Activated CD4-positive, alpha-beta memory T cell treated with anti-CD3 and anti-CD28 coated beads for 36 hours (primary cell): Measurements from ENCODE around the gene PUDP. TPM values are rescaled to one million over a fixed set of nuclear protein-coding genes. Genes with fewer than 3 reads are reported as not detected.

Source experiments
- CTCF ChIA-PET: fragments of 350-600 bp; sonication (Branson Sonifier 250); formaldehyde crosslinking; loops from one replicate; lab custom pipeline; 2021; ENCODE audit warnings: antibody characterized with exemption, inconsistent platforms; lab: Charles Lee
- POLR2A ChIA-PET: fragments of 350-600 bp; sonication (Branson Sonifier 250); formaldehyde crosslinking; loops from one replicate; lab custom pipeline; 2021; ENCODE audit warnings: antibody characterized with exemption; lab: Charles Lee
- DNase-seq: peaks from one replicate; pipeline ENCODE4 v3.0.0-alpha.2; 2020
- H3K27ac Mint-ChIP-seq: one replicate; pipeline ENCODE4 v1.8.0; 2021; ENCODE audit warnings: mixed read lengths
- H3K27me3 Mint-ChIP-seq: one replicate; pipeline ENCODE4 v1.8.0; 2021; ENCODE audit warnings: mixed read lengths
- H3K36me3 Mint-ChIP-seq: one replicate; pipeline ENCODE4 v1.8.0; 2021; ENCODE audit warnings: mixed read lengths
- H3K4me1 Mint-ChIP-seq: one replicate; pipeline ENCODE4 v1.8.0; 2021; ENCODE audit warnings: low read depth, mixed read lengths
- H3K4me3 Mint-ChIP-seq: one replicate; pipeline ENCODE4 v1.8.0; 2021; ENCODE audit warnings: mild to moderate bottlenecking, mixed read lengths
- H3K9me3 Mint-ChIP-seq: one replicate; pipeline ENCODE4 v1.8.0; 2021; ENCODE audit warnings: mixed read lengths
- intact Hi-C: fragments of 100-400 bp; cut with micrococcal nuclease; formaldehyde crosslinking; loops from one replicate; pipeline ENCODE4 v1.15.1; 2023
- total RNA-seq, 2 experiments: library from RNA; stranded (reverse); gene quantifications; one replicate each; pipeline ENCODE4 v1.2.3, GENCODE V29; 2021

PUDP gene
- total RNA-seq, 2 experiments from 2014 or later, result 16.5 to 17.4 TPM

- intact Hi-C loops, result no loop called here
- Mint-ChIP-seq H3K36me3 (peaks cover 3% of the 10 kb centered on the region), H3K4me1 (peaks cover 12% of the 10 kb centered on the region), H3K27ac (no peak overlapping the region), H3K4me3 (no peak overlapping the region), H3K27me3 (no peaks in the 10 kb centered on the region), H3K9me3 (no peaks in the 10 kb centered on the region)
- ChIA-PET POLR2A (no interaction called here), CTCF (no interaction called here)
- no peak for DNase-seq
These were observed 27.7 kb downstream of the PUDP start for GRCh38 chrX:7119950-7120877.

DNA sequence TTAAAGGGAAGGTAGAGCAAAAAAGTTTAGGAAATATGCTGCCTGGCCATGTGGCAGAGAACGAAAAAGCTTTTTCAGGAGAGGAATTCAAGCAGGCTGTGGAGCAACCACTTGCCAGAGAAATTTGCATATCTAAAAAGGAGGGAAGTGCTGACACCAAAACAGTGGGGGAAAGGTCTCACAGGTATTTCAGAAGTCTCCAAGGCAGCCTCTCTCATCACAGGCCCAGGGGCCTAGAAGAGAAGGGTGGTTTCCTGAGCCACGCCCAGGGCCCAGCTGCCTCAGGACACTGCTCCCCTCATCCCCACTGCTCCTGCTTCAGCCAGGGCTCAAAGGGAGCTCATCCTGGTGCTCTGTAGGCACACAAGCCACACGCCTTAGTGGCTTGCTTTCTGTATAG lies 30.4 kb downstream of the PUDP start:
- Mint-ChIP-seq H3K36me3 (no peaks in the 10 kb centered on the region), H3K4me3 (no peak overlapping the region), H3K4me1 (peaks cover 11% of the 10 kb centered on the region), H3K9me3 (no peaks in the 10 kb centered on the region), H3K27ac (no peak overlapping the region), H3K27me3 (no peaks in the 10 kb centered on the region)
- no peak for DNase-seq
- CTCF ChIA-PET, result no interaction called here
- POLR2A ChIA-PET, result no interaction called here
- intact Hi-C loops, result no loop called here

DNA sequence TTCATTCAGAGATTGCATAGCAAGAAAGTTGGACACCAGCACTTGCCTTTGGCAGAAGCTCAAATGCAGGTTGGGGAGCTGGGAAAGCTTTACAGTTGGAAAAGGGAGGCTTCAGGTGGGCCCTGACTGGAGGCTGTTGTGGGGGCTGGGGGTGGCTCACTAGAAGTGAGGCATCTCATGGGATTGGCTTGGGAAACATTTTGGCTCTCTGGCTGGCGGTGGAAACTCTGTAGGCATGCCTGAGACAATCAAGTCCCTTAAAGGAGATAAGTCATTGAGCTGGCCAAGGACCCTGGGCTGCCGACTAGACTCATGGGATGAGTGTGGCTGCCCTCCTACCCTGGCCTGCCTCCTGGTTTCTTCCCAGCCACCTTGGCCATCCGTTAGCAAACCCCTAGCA lies 31.9 kb downstream of the PUDP start:
- POLR2A ChIA-PET, result no interaction called here
- Mint-ChIP-seq H3K9me3 (no peaks in the 10 kb centered on the region), H3K4me3 (no peak overlapping the region), H3K27me3 (no peaks in the 10 kb centered on the region), H3K4me1 (peaks cover 11% of the 10 kb centered on the region), H3K27ac (no peak overlapping the region), H3K36me3 (no peaks in the 10 kb centered on the region)
- intact Hi-C loops, result no loop called here
- no peak for DNase-seq
- CTCF ChIA-PET, result no interaction called here

DNA sequence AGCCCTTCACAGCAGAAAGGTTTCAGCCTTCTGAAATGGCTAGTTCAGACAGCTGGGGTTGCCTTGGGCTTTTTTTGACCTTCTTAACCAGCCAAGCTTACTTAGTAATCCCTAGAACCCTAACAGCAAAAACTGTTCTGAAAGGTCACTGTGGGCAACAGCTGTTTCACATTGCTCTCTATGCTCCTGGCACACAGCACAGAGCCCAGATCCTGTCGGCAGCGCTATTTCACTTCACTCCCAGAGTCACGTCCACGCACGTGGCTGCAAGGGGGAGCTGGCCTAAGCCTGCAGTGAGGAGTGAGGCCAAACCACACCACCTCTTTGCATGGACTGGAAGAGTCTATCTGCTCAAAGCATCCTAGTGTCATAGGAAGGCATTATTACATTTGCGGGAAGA lies 32.4 kb downstream of the PUDP start:
- peaks cover 14% of the 10 kb centered on the region for H3K4me1 Mint-ChIP-seq

GRCh38 chrX:7112071-7112470 lies 35.9 kb downstream of the PUDP start:
- Mint-ChIP-seq H3K9me3 (no peaks in the 10 kb centered on the region), H3K4me1 (peaks cover 12% of the 10 kb centered on the region), H3K36me3 (no peaks in the 10 kb centered on the region), H3K27ac (no peak overlapping the region), H3K27me3 (no peaks in the 10 kb centered on the region), H3K4me3 (no peak overlapping the region)
- intact Hi-C loops, result no loop called here
- CTCF ChIA-PET, result no interaction called here
- DNase-seq, result no peak
- POLR2A ChIA-PET, result no interaction called here

More for the DNA sequence above, 32.4 kb downstream of the PUDP start:
- intact Hi-C loops, result no loop called here
- no peak for DNase-seq
- CTCF ChIA-PET, result no interaction called here
- H3K27ac Mint-ChIP-seq, result no peak overlapping the region
- H3K9me3 Mint-ChIP-seq, result no peaks in the 10 kb centered on the region
- POLR2A ChIA-PET, result no interaction called here
- no peaks in the 10 kb centered on the region for H3K27me3 Mint-ChIP-seq
- no peak overlapping the region for H3K4me3 Mint-ChIP-seq
- no peaks in the 10 kb centered on the region for H3K36me3 Mint-ChIP-seq

DNA sequence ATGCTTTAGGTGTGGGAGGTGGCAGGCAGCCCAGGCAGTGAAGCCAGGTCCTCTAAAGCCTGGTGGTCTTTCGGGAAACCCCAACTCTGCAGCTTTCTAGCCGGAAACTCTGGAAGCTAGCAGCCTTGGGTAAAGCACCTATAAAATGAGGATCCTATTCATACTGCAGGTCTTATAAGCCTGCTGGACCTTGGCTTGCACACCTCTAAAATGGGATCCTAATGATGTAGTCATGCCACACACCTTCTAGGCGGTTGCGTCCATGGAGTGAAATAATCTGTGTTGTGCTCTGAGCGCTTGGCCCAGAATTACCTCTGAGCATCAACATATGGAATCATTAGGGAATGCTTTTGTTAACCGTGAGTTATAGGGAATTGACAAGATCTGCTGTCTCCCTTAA lies 36.4 kb downstream of the PUDP start:
- ChIA-PET POLR2A (interaction anchor here (0.6 kb wide), 1 partner anchor 1042 kb away, joined by 6 read pairs; no protein-coding TSS in a partner anchor), CTCF (no interaction called here)
- Mint-ChIP-seq H3K9me3 (no peaks in the 10 kb centered on the region), H3K36me3 (no peaks in the 10 kb centered on the region), H3K27me3 (no peaks in the 10 kb centered on the region), H3K4me1 (peaks cover 12% of the 10 kb centered on the region), H3K4me3 (no peak overlapping the region), H3K27ac (no peak overlapping the region)
- DNase-seq, result no peak
- intact Hi-C loops, result no loop called here

GRCh38 chrX:7110821-7111276 lies 37.1 kb downstream of the PUDP start:
- ChIA-PET CTCF (no interaction called here), POLR2A (interaction anchor here (0.6 kb wide), 1 partner anchor 1041 kb away, joined by 6 read pairs; no protein-coding TSS in a partner anchor)
- H3K4me3 Mint-ChIP-seq, result no peak overlapping the region
- intact Hi-C loops, result no loop called here
- no peak for DNase-seq
- H3K27me3 Mint-ChIP-seq, result no peaks in the 10 kb centered on the region
- no peak overlapping the region for H3K27ac Mint-ChIP-seq
- peaks cover 12% of the 10 kb centered on the region for H3K4me1 Mint-ChIP-seq
- H3K9me3 Mint-ChIP-seq, result no peaks in the 10 kb centered on the region
- no peaks in the 10 kb centered on the region for H3K36me3 Mint-ChIP-seq

DNA sequence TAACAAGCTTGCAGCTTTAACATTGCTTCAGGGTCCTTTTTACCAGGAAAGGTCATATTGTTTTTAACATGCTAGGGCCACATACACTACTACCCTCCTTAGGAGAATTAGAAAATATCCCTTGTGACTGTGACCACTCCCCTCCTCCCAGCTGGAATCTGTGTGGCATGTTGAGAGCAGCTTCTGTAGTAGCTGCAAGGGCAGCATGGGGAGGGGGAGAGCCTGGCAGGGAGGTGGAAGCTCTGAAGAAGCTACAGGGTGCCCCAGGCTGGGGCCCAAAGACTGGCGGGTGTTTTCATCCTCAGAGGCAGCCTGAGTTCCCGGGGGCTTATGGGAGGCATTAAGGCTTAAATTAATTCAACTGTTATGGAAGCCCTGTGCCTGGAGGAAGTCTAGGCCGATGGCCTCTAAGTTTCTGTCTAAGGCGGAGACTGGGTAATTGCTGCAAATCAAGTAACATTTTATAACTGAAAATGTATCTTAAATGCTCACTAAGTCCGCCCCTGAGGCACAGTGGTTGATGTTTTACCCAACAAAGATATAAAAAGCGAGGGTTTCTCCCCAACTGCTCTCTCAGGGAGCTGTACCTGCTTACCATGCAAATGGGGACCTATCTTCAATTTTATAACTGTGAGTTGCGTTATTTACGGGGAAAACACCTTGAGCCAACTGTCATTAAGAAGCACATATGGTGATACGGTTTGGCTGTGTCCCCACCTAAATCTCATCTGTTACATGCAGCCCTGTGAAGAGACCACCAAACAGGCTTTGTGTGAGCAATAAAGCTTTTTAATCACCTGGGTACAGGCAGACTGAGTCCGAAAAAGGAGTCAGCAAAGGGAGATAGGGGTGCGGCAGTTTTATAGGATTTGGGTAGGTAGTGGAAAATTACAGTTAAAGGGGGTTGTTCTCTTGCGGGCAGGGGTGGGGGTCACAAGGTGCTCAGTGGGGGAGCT lies 37.8 kb downstream of the PUDP start:
- H3K36me3 Mint-ChIP-seq, result peaks cover 2% of the 10 kb centered on the region
- DNase-seq, result no peak
- H3K27ac Mint-ChIP-seq, result no peak overlapping the region
- ChIA-PET POLR2A (no interaction called here), CTCF (no interaction called here)
- no peaks in the 10 kb centered on the region for H3K27me3 Mint-ChIP-seq
- intact Hi-C loops, result no loop called here
- peaks cover 10% of the 10 kb centered on the region for H3K4me1 Mint-ChIP-seq
- H3K4me3 Mint-ChIP-seq, result no peak overlapping the region
- H3K9me3 Mint-ChIP-seq, result no peaks in the 10 kb centered on the region

- no peaks in the 10 kb centered on the region for H3K27me3 Mint-ChIP-seq
- POLR2A ChIA-PET, result no interaction called here
- peaks cover 10% of the 10 kb centered on the region for H3K4me1 Mint-ChIP-seq
- no peak for DNase-seq
- no peak overlapping the region for H3K4me3 Mint-ChIP-seq
- H3K27ac Mint-ChIP-seq, result no peak overlapping the region
- CTCF ChIA-PET, result no interaction called here
- intact Hi-C loops, result no loop called here
- no peaks in the 10 kb centered on the region for H3K9me3 Mint-ChIP-seq
- H3K36me3 Mint-ChIP-seq, result peaks cover 8% of the 10 kb centered on the region
These were observed 38.9 kb downstream of the PUDP start for GRCh38 chrX:7109049-7109531.

GRCh38 chrX:7108030-7108429 lies 39.9 kb downstream of the PUDP start:
- intact Hi-C loops, result no loop called here
- H3K4me3 Mint-ChIP-seq, result no peak overlapping the region
- H3K36me3 Mint-ChIP-seq, result peaks cover 14% of the 10 kb centered on the region
- POLR2A ChIA-PET, result no interaction called here
- H3K27ac Mint-ChIP-seq, result no peak overlapping the region
- no peak for DNase-seq
- CTCF ChIA-PET, result no interaction called here
- H3K9me3 Mint-ChIP-seq, result no peaks in the 10 kb centered on the region
- H3K27me3 Mint-ChIP-seq, result no peaks in the 10 kb centered on the region
- H3K4me1 Mint-ChIP-seq, result peaks cover 11% of the 10 kb centered on the region

GRCh38 chrX:7106649-7107048 lies 41.3 kb downstream of the PUDP start:
- POLR2A ChIA-PET, result no interaction called here
- CTCF ChIA-PET, result no interaction called here
- Mint-ChIP-seq H3K27ac (no peak overlapping the region), H3K4me3 (no peak overlapping the region), H3K9me3 (no peaks in the 10 kb centered on the region), H3K4me1 (peaks cover 14% of the 10 kb centered on the region), H3K27me3 (no peaks in the 10 kb centered on the region), H3K36me3 (peaks cover 16% of the 10 kb centered on the region)
- no peak for DNase-seq
- intact Hi-C loops, result no loop called here

GRCh38 chrX:7102119-7102518 lies 45.8 kb downstream of the PUDP start:
- CTCF ChIA-PET, result no interaction called here
- no peaks in the 10 kb centered on the region for H3K27me3 Mint-ChIP-seq
- no peak for DNase-seq
- H3K4me1 Mint-ChIP-seq, result peaks cover 5% of the 10 kb centered on the region
- no peaks in the 10 kb centered on the region for H3K9me3 Mint-ChIP-seq
- POLR2A ChIA-PET, result no interaction called here
- intact Hi-C loops, result no loop called here
- no peak overlapping the region for H3K4me3 Mint-ChIP-seq
- H3K27ac Mint-ChIP-seq, result no peak overlapping the region
- H3K36me3 Mint-ChIP-seq, result peaks cover 16% of the 10 kb centered on the region
